Stimulated activated CD4-positive, alpha-beta T cell treated with anti-CD3 and anti-CD28 coated beads, Interleukin-15, amount 100 ng/mL, for 1 hour (primary cell): ENCODE measurements around the gene FAM8A1.

Experiments
- DNase-seq, 2 donors: peaks; one replicate each; pipeline ENCODE4 v3.0.0-alpha.2; 2020; ENCODE audit warnings: low read depth in 1 of 2, low spot score in 1 of 2

FAM8A1 gene

GRCh38 chr6:17653198-17653882 is 53.2 kb downstream of the FAM8A1 start:
- DNase-seq, result no peak

GRCh38 chr6:17656092-17656491 is 56.0 kb downstream of the FAM8A1 start:
- DNase-seq, result no peak

- no peak for DNase-seq
Measured at GRCh38 chr6:17656644-17657043, 56.5 kb downstream of the FAM8A1 start.
